HepG2 (cell line): ENCODE results near the gene PIK3R5. TPM values are rescaled to one million over a fixed set of nuclear protein-coding genes. Genes with fewer than 3 reads are reported as not detected.

ENCODE experiments used
- ATAC-seq: fragments of 200-7000 bp; cut with Tn5 transposase; 3 replicates; pipeline ENCODE4 v1.9.1; 2020; ENCODE audit warnings: mild to moderate bottlenecking, moderate library complexity
- BruUV-seq: library from RNA; stranded (reverse); fragments of 400-500 nt; replicated peaks from 2 replicates; lab custom pipeline; 2021; lab: Mats Ljungman, UMichigan
- CTCF ChIA-PET: fragments of 300-600 bp; formaldehyde crosslinking; extraction: SDS; loops from one replicate; lab custom pipeline; 2021; ENCODE audit warnings: low total read pairs, inconsistent platforms, low intra/inter-chr PET ratio; lab: Yijun Ruan, JAX
- POLR2A ChIA-PET: fragments of 350-600 bp; sonication (Branson Sonifier 250); formaldehyde crosslinking; loops from one replicate; lab custom pipeline; 2020; ENCODE audit warnings: antibody characterized with exemption, inconsistent platforms; lab: Yijun Ruan, JAX
- DNase-seq: peaks from one replicate; pipeline ENCODE4 v3.0.0-alpha.2; 2015; ENCODE audit warnings: low spot score
- FAIRE-seq: peaks from 3 replicates; lab custom pipeline; 2011; peaks lifted over from hg19 to GRCh38; lab: Jason Lieb, UNC
- H2AFZ ChIP-seq: one replicate; pipeline ENCODE4 v1.6.1; 2011; ENCODE audit warnings: low read length, inconsistent platforms
- H3K27ac ChIP-seq: fragments of 300-600 bp; 3 replicates; pipeline ENCODE4 v1.8.0; 2011; ENCODE audit warnings: mixed run types, mild to moderate bottlenecking, mixed read lengths, low read length, inconsistent platforms; ENCODE audit not compliant: insufficient read depth; ENCODE audit errors: extremely low read length
- H3K27me3 ChIP-seq, 2 experiments: fragments of 200-600 bp in 1 of 2; 2 replicates in 1 of 2; 3 replicates in 1 of 2; pipeline versions ENCODE4 v1.6.0 to v1.8.0; 2011; ENCODE audit warnings: low read length in 2 of 2, mild to moderate bottlenecking in 2 of 2, moderate library complexity in 2 of 2, inconsistent platforms in 1 of 2; ENCODE audit not compliant: insufficient read depth in 2 of 2, control insufficient read depth in 1 of 2
- H3K36me3 ChIP-seq, 2 experiments: fragments of 200-600 bp in 1 of 2; replicated peaks in 1 of 2; 2 replicates in 1 of 2; 3 replicates in 1 of 2; pipeline versions ENCODE4 v1.5.1 to v1.8.0; 2011; ENCODE audit warnings: low read length in 2 of 2, inconsistent platforms in 1 of 2; ENCODE audit not compliant: insufficient read depth in 2 of 2, control insufficient read depth in 1 of 2
- H3K4me1 ChIP-seq: 2 replicates; pipeline ENCODE4 v1.5.1; 2012; ENCODE audit warnings: low read length, inconsistent platforms; ENCODE audit not compliant: insufficient read depth
- H3K4me2 ChIP-seq: 2 replicates; pipeline ENCODE4 v1.6.0; 2011; ENCODE audit warnings: low read depth, low read length, inconsistent platforms
- H3K4me3 ChIP-seq, 3 experiments: fragments of 200-600 bp in 1 of 3; sonication (generic), shearing (Covaris generic) in 1 of 3; replicated peaks in 1 of 3; 2 replicates each; pipeline ENCODE4 v1.5.1; 2011 to 2016; ENCODE audit warnings: low read length in 3 of 3, inconsistent platforms in 2 of 3, low read depth in 2 of 3, mild to moderate bottlenecking in 2 of 3, control low read depth in 1 of 3, mixed read lengths in 1 of 3; ENCODE audit not compliant: insufficient read depth in 1 of 3
- H3K79me2 ChIP-seq: one replicate; pipeline ENCODE4 v1.6.1; 2011; ENCODE audit warnings: low read length, inconsistent platforms; ENCODE audit not compliant: insufficient read depth
- H3K9ac ChIP-seq: 2 replicates; pipeline ENCODE4 v1.6.0; 2011; ENCODE audit warnings: mild to moderate bottlenecking, low read depth, low read length, inconsistent platforms; ENCODE audit not compliant: insufficient read depth
- H3K9me3 ChIP-seq: 2 replicates; pipeline ENCODE4 v1.5.1; 2012; ENCODE audit warnings: mild to moderate bottlenecking, low read length
- H4K20me1 ChIP-seq: 2 replicates; pipeline ENCODE4 v1.6.0; 2011; ENCODE audit warnings: inconsistent platforms, mild to moderate bottlenecking, low read length, moderate library complexity; ENCODE audit not compliant: insufficient read depth
- ARHGAP35 ChIP-seq: sonication (generic); formaldehyde crosslinking; IDR thresholded peaks from 2 replicates; pipeline ENCODE4 v1.9.0; 2022; ENCODE audit warnings: mild to moderate bottlenecking, inconsistent platforms, moderate library complexity, missing genetic modification reagents, borderline replicate concordance
- BORCS8-MEF2B ChIP-seq: sonication (generic); formaldehyde crosslinking; IDR thresholded peaks from 2 replicates; pipeline ENCODE4 v1.8.0; 2022; ENCODE audit warnings: mild to moderate bottlenecking, missing genetic modification reagents
- SMARCC2 ChIP-seq: fragments of 450-650 bp; IDR thresholded peaks from 2 replicates; pipeline ENCODE4 v1.6.1; 2017; ENCODE audit warnings: antibody characterized with exemption, mild to moderate bottlenecking
- ZNF33B ChIP-seq: sonication (generic); formaldehyde crosslinking; IDR thresholded peaks from 2 replicates; pipeline ENCODE4 v1.5.1; 2020; ENCODE audit warnings: mild to moderate bottlenecking, missing genetic modification reagents
- ZSCAN25 ChIP-seq: sonication (generic); formaldehyde crosslinking; IDR thresholded peaks from 2 replicates; pipeline ENCODE4 v1.8.0; 2022; ENCODE audit warnings: mild to moderate bottlenecking, missing genetic modification reagents
- WGBS: methylation state at CpG from one replicate; pipeline ENCODE4 v1.1.6; 2017; ENCODE audit warnings: low lambda C conversion rate; 5-methylcytosine and 5-hydroxymethylcytosine counted together
- in situ Hi-C: cut with HindIII; loops from 2 replicates; pipeline ENCODE4 v1.10.0; 2017; ENCODE audit warnings: low pct_unique_long_range_greater_than_20kb; ENCODE audit not compliant: extremely low pct_ligation_motif_present
- intact Hi-C: fragments of 100-400 bp; cut with micrococcal nuclease; formaldehyde crosslinking; loops from one replicate; pipeline ENCODE4 v1.10.0; 2022; ENCODE audit not compliant: unreplicated experiment
- polyA plus RNA-seq, 8 experiments: library from polyadenylated mRNA; depleted of rRNA in 3 of 8; stranded (reverse) in 7 of 8; unstranded in 1 of 8; fragments of >200 nt; fragmentation: Illumina TruSeq in 4 of 8; extraction: Trizol in 4 of 8; gene quantifications; 2 replicates each; pipeline versions ENCODE4 v1.2.1 to v1.2.3, GENCODE V29; 2011 to 2016; ENCODE audit warnings: low read depth in 4 of 8, missing spikeins in 1 of 8, mixed read lengths in 1 of 8; ENCODE audit not compliant: insufficient read depth in 1 of 8
- total RNA-seq, 5 experiments: library from RNA; depleted of rRNA; stranded (reverse); fragments of >200 nt; fragmentation: Illumina TruSeq; extraction: Trizol; gene quantifications; 2 replicates each; pipeline ENCODE4 v1.2.3, GENCODE V29; 2016; ENCODE audit warnings: low read depth in 1 of 5
- TF ChIP-seq, protein P1 (sequence below): sonication (generic); formaldehyde crosslinking; IDR thresholded peaks from 2 replicates; pipeline ENCODE4 v1.5.0; 2020; ENCODE audit warnings: missing genetic modification reagents, mild to moderate bottlenecking, borderline replicate concordance

PIK3R5 gene
- total and polyA plus RNA-seq, 2 of the 13 experiments (the other 11 are each of a cell fraction or from before 2014, with no cell fraction given) = not detected

DNA sequence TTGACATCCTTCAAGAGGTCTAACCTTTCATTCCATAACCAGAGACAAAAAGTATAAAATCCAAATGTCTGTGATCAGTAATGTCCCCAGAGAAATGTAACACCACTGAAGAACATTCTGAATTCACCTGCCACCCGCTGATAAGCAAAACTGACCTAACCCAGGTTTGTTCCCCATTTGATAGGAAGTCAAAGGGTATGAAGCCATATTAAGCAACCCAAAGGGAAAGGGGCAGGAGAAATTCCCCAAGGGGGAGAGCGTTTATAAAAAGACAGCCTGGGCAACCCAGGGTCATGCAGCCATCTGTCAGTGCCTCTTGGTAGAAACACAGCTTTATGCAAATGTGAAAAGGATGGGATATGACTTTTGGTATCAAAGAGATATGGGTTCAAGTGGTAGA is 67.4 kb downstream of the PIK3R5 start:
- ATAC-seq (no peak), DNase-seq (no peak), FAIRE-seq (no peak)
- intact Hi-C loops (loop anchor here (5.0 kb wide), 1 partner anchor 96 kb away; no protein-coding TSS in a partner anchor), in situ Hi-C loops (loop anchor here (5.0 kb wide), 1 partner anchor 101 kb away; the partner anchor contains the start of gene MFSD6L)
- no peaks in the 10 kb centered on the region for H3K36me3 ChIP-seq
- no peaks in the 10 kb centered on the region for H3K79me2 ChIP-seq
- POLR2A ChIA-PET = no interaction called here
- no peaks in the 10 kb centered on the region for H4K20me1 ChIP-seq
- no peak overlapping the region for H2AFZ ChIP-seq
- no peak overlapping the region for H3K27ac ChIP-seq
- no peak overlapping the region for H3K9ac ChIP-seq
- H3K27me3 ChIP-seq = peaks cover 8 to 55% of the 10 kb centered on the region in 2 experiments; a peak in 4 of 5 replicates
- no peaks in the 10 kb centered on the region for H3K4me1 ChIP-seq
- H3K4me3 ChIP-seq = no peak overlapping the region
- H3K9me3 ChIP-seq = no peaks in the 10 kb centered on the region
- no TSS peak for BruUV-seq
- 0% methylated on average over 2 of the region's 2 CpGs for WGBS
- CTCF ChIA-PET = no interaction called here
- no peak overlapping the region for H3K4me2 ChIP-seq
- TF ChIP-seq, protein P1, sequence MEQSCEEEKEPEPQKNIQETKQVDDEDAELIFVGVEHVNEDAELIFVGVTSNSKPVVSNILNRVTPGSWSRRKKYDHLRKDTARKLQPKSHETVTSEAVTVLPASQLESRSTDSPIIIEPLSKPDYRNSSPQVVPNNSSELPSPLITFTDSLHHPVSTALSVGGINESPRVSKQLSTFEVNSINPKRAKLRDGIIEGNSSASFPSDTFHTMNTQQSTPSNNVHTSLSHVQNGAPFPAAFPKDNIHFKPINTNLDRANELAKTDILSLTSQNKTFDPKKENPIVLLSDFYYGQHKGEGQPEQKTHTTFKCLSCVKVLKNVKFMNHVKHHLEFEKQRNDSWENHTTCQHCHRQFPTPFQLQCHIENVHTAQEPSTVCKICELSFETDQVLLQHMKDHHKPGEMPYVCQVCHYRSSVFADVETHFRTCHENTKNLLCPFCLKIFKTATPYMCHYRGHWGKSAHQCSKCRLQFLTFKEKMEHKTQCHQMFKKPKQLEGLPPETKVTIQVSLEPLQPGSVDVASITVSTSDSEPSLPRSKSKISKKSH (CRISPR knock-in tag) = no peak
- TF ChIP-seq SMARCC2 (no peak), ZNF33B (CRISPR knock-in tag) (no peak), BORCS8-MEF2B (CRISPR knock-in tag) (no peak), ARHGAP35 (CRISPR knock-in tag) (no peak), ZSCAN25 (CRISPR knock-in tag) (no peak)
